Activated CD8-positive, alpha-beta memory T cell treated with anti-CD3 and anti-CD28 coated beads, Interleukin-2, amount 10 ng/mL, durations not matched to agents 7 days and 5 days (primary cell): Measurements from ENCODE around the gene RIT2. TPM values are rescaled to one million over a fixed set of nuclear protein-coding genes. Genes with fewer than 3 reads are reported as not detected.
"Not testable (repeated sequence)": the region's sequence is repeated elsewhere in the genome, so short reads cannot be mapped to it uniquely, and the experiment has no call there.

ENCODE experiments used
- ATAC-seq: fragments of 150-1000 bp; cut with Tn5 transposase; one replicate; pipeline ENCODE4 v1.10.0; 2021; ENCODE audit warnings: moderate library complexity
- CTCF ChIA-PET: fragments of 350-600 bp; sonication (Branson Sonifier 250); formaldehyde crosslinking; loops from one replicate; lab custom pipeline; 2021; ENCODE audit warnings: antibody characterized with exemption; lab: Charles Lee
- DNase-seq: peaks from one replicate; pipeline ENCODE4 v3.0.0-alpha.2; 2020
- H3K27ac Mint-ChIP-seq: one replicate; pipeline ENCODE4 v1.8.0; 2021; ENCODE audit warnings: mild to moderate bottlenecking, mixed read lengths
- H3K27me3 Mint-ChIP-seq: one replicate; pipeline ENCODE4 v1.8.0; 2021; ENCODE audit warnings: mixed read lengths
- H3K36me3 Mint-ChIP-seq: one replicate; pipeline ENCODE4 v1.8.0; 2021; ENCODE audit warnings: mild to moderate bottlenecking, mixed read lengths
- H3K4me1 Mint-ChIP-seq: one replicate; pipeline ENCODE4 v1.8.0; 2021; ENCODE audit warnings: mixed read lengths
- H3K4me3 Mint-ChIP-seq: one replicate; pipeline ENCODE4 v1.8.0; 2021; ENCODE audit warnings: mild to moderate bottlenecking, moderate library complexity, mixed read lengths
- H3K9me3 Mint-ChIP-seq: one replicate; pipeline ENCODE4 v1.8.0; 2022; ENCODE audit warnings: low read depth, mixed read lengths
- total RNA-seq, 2 experiments: library from RNA; stranded (reverse); gene quantifications; one replicate each; pipeline ENCODE4 v1.2.3, GENCODE V29; 2021

RIT2 gene
- total RNA-seq, 2 experiments from 2014 or later = not detected

DNA sequence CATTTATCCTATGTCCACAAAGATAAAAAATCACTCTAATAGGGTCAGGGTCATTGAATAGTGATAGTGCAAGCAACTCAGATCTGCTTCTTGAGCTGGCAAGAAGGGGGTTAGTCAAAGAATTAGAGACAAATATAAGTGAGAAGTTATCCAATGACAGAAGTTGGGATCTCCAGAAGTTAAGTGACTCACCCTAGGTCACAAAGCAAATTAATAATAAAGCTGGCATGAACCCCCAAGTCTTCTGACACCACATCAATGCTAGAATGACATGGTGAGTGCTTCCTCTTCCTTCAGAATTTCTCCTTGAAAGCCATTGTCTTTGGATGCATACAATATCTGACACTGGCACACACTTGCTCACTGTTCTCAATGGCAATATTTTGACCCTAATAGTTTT lies 343.5 kb downstream of the RIT2 start:
- Mint-ChIP-seq H3K36me3 (no peaks in the 10 kb centered on the region), H3K9me3 (peaks cover 4% of the 10 kb centered on the region), H3K27ac (no peak overlapping the region), H3K4me3 (no peak overlapping the region), H3K4me1 (no peaks in the 10 kb centered on the region), H3K27me3 (no peaks in the 10 kb centered on the region)
- CTCF ChIA-PET = no interaction called here
- DNase-seq (no peak), ATAC-seq (no peak)

DNA sequence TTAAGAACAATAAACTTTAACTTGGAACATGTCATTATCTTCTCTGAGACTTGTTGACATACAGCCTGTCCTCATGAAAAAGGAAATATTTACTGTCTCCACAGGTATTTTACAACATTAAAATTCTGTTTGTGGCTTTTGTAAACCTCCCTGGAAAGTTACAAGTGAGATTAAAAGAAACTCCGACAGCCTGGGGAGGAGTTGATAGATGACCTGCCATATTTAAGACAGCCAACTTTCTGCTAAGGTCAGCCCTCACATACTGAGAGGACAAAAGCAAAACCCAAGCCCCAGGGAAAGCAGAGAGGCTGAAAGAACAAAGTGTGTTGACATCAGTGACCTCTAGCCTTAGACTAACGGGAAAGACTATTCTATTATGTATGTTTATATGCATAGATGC lies 350.2 kb downstream of the RIT2 start:
- Mint-ChIP-seq H3K9me3 (peaks cover 5% of the 10 kb centered on the region), H3K36me3 (no peaks in the 10 kb centered on the region), H3K27me3 (no peaks in the 10 kb centered on the region), H3K4me1 (no peaks in the 10 kb centered on the region), H3K27ac (no peak overlapping the region), H3K4me3 (no peak overlapping the region)
- DNase-seq = no peak
- CTCF ChIA-PET = no interaction called here
- ATAC-seq = no peak

DNA sequence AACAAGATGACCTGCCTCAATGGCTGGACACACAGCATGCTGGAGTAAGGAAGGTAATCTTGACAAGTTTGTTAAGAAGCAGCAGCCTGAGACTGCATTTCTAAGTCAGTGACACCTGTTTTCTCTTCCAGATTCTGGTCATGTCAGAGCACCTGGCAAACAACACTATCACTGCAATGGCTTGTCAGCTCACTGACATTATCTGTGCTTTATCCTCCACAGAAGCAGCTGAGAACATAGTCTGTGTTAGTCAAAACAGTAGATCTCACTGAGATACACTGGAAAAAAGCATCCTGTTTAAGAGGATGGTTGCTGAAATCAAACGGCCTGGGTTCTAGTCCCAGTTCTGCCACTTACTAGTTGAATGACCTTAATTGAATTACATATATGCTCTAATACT lies 355.2 kb downstream of the RIT2 start:
- Mint-ChIP-seq H3K9me3 (no peaks in the 10 kb centered on the region), H3K4me3 (no peak overlapping the region), H3K4me1 (no peaks in the 10 kb centered on the region), H3K27me3 (no peaks in the 10 kb centered on the region), H3K36me3 (no peaks in the 10 kb centered on the region), H3K27ac (no peak overlapping the region)
- CTCF ChIA-PET = no interaction called here
- DNase-seq = no peak
- ATAC-seq = no peak

DNA sequence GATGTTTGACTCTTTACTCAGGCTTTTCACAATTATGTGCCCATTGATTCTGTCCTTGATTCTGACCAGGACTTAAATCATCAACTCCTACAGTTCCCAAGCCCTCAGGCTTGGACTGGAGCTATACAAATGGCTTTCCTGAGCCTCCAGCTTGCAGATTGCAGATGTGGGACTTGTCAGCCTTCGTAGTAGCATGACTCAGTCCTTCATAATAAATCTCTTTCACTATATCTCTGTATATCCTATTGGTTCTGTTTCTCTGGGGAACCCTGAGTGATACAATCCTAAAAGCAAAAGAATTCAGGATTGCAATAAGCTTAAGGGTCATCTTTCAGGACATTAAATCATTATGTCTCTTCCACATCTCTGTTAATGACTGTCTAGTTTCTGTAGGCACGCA lies 356.6 kb downstream of the RIT2 start:
- no peaks in the 10 kb centered on the region for H3K9me3 Mint-ChIP-seq
- CTCF ChIA-PET = no interaction called here
- H3K27ac Mint-ChIP-seq = no peak overlapping the region
- H3K36me3 Mint-ChIP-seq = no peaks in the 10 kb centered on the region
- DNase-seq (no peak), ATAC-seq (no peak)
- no peak overlapping the region for H3K4me3 Mint-ChIP-seq
- H3K27me3 Mint-ChIP-seq = no peaks in the 10 kb centered on the region
- no peaks in the 10 kb centered on the region for H3K4me1 Mint-ChIP-seq

DNA sequence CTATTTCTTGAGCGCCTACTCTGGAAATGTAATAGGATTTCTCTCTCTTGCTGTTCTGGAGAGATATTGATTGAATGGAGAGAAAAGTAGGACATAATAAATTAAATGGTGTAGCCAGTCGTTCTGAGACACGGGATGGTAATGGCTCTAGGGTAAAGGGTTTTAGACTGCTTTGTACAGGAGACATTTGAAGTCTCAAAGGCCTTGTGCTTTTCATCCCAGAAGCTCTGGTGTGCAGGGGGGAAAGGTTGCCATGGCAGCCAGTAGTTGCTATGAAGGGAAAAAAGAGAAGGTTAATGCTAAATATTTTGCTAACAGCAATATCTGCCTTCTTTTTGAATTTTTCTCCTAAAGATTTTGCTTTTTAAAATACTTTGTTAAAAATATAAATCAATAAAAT lies 359.3 kb downstream of the RIT2 start:
- Mint-ChIP-seq H3K27me3 (no peaks in the 10 kb centered on the region), H3K27ac (no peak overlapping the region), H3K36me3 (no peaks in the 10 kb centered on the region), H3K4me3 (no peak overlapping the region), H3K9me3 (no peaks in the 10 kb centered on the region), H3K4me1 (no peaks in the 10 kb centered on the region)
- no peak for ATAC-seq
- no peak for DNase-seq
- CTCF ChIA-PET = no interaction called here

DNA sequence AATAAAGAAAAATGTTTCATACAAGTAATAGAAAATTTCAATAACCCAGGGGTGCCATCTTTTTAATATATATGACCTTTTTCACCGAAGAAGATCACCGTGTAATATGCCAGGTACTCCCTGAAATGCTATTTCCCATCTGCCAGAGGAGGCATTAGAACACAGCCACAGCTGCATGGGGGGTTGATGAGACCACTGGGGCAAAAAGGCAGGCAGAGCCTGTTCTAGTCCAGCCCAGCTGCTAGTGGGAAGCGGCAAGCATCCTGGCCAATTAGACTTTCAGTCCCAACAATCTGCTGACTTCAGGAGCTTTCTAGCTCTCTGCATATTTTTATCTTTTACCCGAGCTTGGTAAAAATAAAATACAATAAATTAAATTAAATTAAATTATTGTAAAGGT lies 362.6 kb downstream of the RIT2 start:
- no peak for ATAC-seq
- CTCF ChIA-PET = no interaction called here
- Mint-ChIP-seq H3K9me3 (no peaks in the 10 kb centered on the region), H3K4me1 (no peaks in the 10 kb centered on the region), H3K27me3 (no peaks in the 10 kb centered on the region), H3K36me3 (no peaks in the 10 kb centered on the region), H3K27ac (no peak overlapping the region), H3K4me3 (no peak overlapping the region)
- DNase-seq = no peak

GRCh38 chr18:42746794-42747193 lies 368.7 kb downstream of the RIT2 start:
- no peak overlapping the region for H3K27ac Mint-ChIP-seq
- CTCF ChIA-PET = no interaction called here
- H3K4me1 Mint-ChIP-seq = no peaks in the 10 kb centered on the region
- H3K4me3 Mint-ChIP-seq = no peak overlapping the region
- ATAC-seq (no peak), DNase-seq (no peak)
- no peaks in the 10 kb centered on the region for H3K36me3 Mint-ChIP-seq
- H3K9me3 Mint-ChIP-seq = no peaks in the 10 kb centered on the region
- no peaks in the 10 kb centered on the region for H3K27me3 Mint-ChIP-seq

DNA sequence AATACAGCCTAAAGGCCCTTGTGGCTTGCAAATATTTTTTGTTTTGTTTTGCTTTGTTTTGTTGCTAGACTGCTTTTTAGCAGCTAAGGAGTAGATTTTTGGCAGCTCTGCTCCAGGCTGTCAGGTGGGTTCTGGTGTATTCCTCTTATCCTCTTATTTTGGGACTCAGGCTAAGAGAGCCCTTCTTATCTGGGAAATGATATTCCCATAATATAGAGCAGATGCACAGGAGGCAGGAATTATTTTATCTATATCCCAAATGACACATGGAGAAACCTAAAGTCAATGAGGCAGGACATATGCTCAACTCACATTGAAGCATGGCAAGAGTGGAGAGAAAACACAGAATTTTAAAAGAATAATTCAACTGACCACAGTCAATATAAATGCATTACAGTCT lies 369.6 kb downstream of the RIT2 start:
- CTCF ChIA-PET = interaction anchor here (0.6 kb wide), 1 partner anchor 18 kb away, joined by 3 read pairs; no protein-coding TSS in a partner anchor
- H3K4me1 Mint-ChIP-seq = no peaks in the 10 kb centered on the region
- no peaks in the 10 kb centered on the region for H3K27me3 Mint-ChIP-seq
- no peak overlapping the region for H3K27ac Mint-ChIP-seq
- ATAC-seq (no peak), DNase-seq (no peak)
- H3K36me3 Mint-ChIP-seq = no peaks in the 10 kb centered on the region
- H3K4me3 Mint-ChIP-seq = no peak overlapping the region
- H3K9me3 Mint-ChIP-seq = no peaks in the 10 kb centered on the region

DNA sequence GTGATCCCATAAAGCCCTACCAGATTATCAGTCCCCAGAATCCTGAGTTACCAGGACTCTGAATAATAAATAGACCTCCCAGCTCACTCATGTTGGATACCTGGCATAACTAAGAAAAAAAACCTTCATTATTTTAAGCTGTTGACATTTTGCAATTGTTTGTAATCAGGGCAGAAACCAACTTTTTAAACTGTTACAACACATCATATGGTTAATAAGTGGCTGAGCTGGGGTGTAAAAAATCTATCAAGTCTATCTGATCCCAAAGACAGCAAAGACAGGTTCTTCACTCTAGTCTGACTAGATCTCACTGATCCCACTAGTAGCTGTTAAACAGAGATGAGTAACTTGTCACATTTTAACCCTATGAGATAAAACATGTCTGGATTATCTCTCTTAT lies 370.3 kb downstream of the RIT2 start:
- H3K36me3 Mint-ChIP-seq = no peaks in the 10 kb centered on the region
- CTCF ChIA-PET = interaction anchor here (0.6 kb wide), 1 partner anchor 18 kb away, joined by 3 read pairs; no protein-coding TSS in a partner anchor
- no peaks in the 10 kb centered on the region for H3K9me3 Mint-ChIP-seq
- no peak for ATAC-seq
- no peaks in the 10 kb centered on the region for H3K4me1 Mint-ChIP-seq
- H3K27ac Mint-ChIP-seq = no peak overlapping the region
- no peak for DNase-seq
- H3K4me3 Mint-ChIP-seq = no peak overlapping the region
- no peaks in the 10 kb centered on the region for H3K27me3 Mint-ChIP-seq

GRCh38 chr18:42743373-42744138 lies 371.9 kb downstream of the RIT2 start:
- Mint-ChIP-seq H3K27me3 (no peaks in the 10 kb centered on the region), H3K9me3 (no peaks in the 10 kb centered on the region), H3K27ac (no peak overlapping the region), H3K4me1 (no peaks in the 10 kb centered on the region), H3K4me3 (no peak overlapping the region), H3K36me3 (no peaks in the 10 kb centered on the region)
- no peak for DNase-seq
- CTCF ChIA-PET = no interaction called here
- ATAC-seq = no peak

- no peaks in the 10 kb centered on the region for H3K9me3 Mint-ChIP-seq
- H3K4me1 Mint-ChIP-seq = no peaks in the 10 kb centered on the region
- no peaks in the 10 kb centered on the region for H3K27me3 Mint-ChIP-seq
- DNase-seq = no peak
- no peak overlapping the region for H3K27ac Mint-ChIP-seq
- ATAC-seq = no peak
- no peak overlapping the region for H3K4me3 Mint-ChIP-seq
- CTCF ChIA-PET = interaction anchor here (0.6 kb wide), 1 partner anchor 50 kb away, joined by 3 read pairs; no protein-coding TSS in a partner anchor
- no peaks in the 10 kb centered on the region for H3K36me3 Mint-ChIP-seq
Measured at GRCh38 chr18:42742969-42743368, 372.5 kb downstream of the RIT2 start.

DNA sequence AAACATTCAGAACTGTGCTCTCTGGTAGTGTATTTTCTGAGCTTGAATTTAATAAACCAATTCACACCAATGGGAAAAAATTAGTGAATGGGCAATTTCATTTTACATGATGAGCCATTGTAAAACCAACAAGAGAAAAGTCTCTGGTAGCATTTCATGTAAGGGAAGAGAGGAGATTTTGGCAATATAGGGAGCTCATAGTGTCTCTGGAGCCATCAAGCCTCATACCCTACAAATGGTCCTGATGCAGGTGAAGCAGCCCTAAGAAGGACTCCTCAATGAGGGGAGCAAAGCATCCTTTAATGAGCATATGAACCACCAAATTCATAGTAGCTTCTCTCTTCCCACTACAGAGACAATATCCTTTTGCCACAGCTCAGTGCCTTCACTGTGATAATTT lies 373.0 kb downstream of the RIT2 start:
- DNase-seq = no peak
- H3K9me3 Mint-ChIP-seq = no peaks in the 10 kb centered on the region
- no peak for ATAC-seq
- CTCF ChIA-PET = interaction anchor here (0.6 kb wide), 1 partner anchor 50 kb away, joined by 3 read pairs; no protein-coding TSS in a partner anchor
- H3K4me3 Mint-ChIP-seq = no peak overlapping the region
- no peaks in the 10 kb centered on the region for H3K36me3 Mint-ChIP-seq
- H3K27ac Mint-ChIP-seq = no peak overlapping the region
- no peaks in the 10 kb centered on the region for H3K4me1 Mint-ChIP-seq
- no peaks in the 10 kb centered on the region for H3K27me3 Mint-ChIP-seq

- H3K27me3 Mint-ChIP-seq, ATAC-seq, H3K27ac Mint-ChIP-seq, H3K36me3 Mint-ChIP-seq, CTCF ChIA-PET, H3K4me3 Mint-ChIP-seq, H3K9me3 Mint-ChIP-seq, H3K4me1 Mint-ChIP-seq, DNase-seq: not testable (repeated sequence)
Measured at GRCh38 chr18:42741805-42742347, 373.6 kb downstream of the RIT2 start.

- H3K27me3 Mint-ChIP-seq, H3K36me3 Mint-ChIP-seq, ATAC-seq, DNase-seq, H3K4me1 Mint-ChIP-seq, H3K27ac Mint-ChIP-seq, CTCF ChIA-PET, H3K4me3 Mint-ChIP-seq, H3K9me3 Mint-ChIP-seq: not testable (repeated sequence)
Measured at GRCh38 chr18:42741299-42741698, 374.2 kb downstream of the RIT2 start.
